HG02623 (cell line): ENCODE measurements around the gene KRTDAP.
"Not testable (repeated sequence)": the region's sequence is repeated elsewhere in the genome, so short reads cannot be mapped to it uniquely, and the experiment has no call there.

Experiments used
- ATAC-seq: cut with Tn5 transposase; IDR thresholded peaks from one replicate; pipeline ENCODE4 v1.9.1; 2021; ENCODE audit warnings: moderate library complexity; ENCODE audit not compliant: unreplicated experiment

Gene KRTDAP

DNA sequence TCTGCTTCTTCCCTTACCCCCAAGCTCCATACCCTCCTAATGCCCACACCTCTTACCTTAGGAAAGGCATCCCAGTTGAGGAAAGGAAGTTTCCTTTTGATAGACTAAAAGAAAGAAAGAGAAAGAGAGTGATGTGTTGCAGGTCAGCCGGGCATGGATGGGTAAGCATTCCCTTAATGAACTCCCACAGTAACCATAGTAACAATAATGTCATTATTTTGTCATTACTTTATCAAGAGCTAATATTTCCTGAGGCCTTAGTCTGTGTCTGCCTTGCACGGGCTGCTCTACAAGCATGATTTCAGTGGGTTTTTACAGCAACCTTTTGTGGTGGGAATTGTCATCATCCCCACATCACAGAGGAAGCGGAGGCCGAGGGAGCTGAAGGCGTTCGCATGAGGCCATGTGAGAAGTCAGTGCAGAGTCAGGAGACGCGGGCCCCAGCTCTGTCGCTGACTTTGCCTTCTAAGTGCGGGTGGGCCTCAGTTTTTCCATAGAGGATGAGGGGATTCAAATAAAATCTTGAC is 2.5 kb downstream of the KRTDAP start:
- no peak for ATAC-seq

GRCh38 chr19:35486268-35486708 is 4.0 kb downstream of the KRTDAP start:
- no peak for ATAC-seq

- ATAC-seq: no peak
Measured at GRCh38 chr19:35484252-35485036, 5.8 kb downstream of the KRTDAP start.

DNA sequence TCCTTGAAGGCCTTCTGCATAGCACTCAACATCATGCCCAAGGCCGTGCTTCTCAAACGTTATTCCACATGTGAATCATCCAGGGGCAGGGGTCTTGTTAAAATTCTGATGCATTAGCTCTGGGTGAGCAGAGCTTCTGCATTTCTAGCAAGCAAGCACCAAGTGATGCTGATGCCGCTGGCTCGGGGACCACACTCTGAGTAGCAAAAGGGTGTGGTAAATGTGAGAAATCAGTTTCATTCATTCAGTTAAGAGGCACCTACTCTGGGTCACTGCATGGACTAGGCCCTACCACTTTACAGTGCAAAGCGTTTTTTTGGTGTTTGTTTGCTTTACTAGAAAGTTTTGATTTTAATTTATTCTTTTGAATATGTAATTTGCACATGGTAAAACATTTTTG is 7.2 kb downstream of the KRTDAP start:
- ATAC-seq: no peak

- ATAC-seq: no peak
Measured at GRCh38 chr19:35478794-35479677, 11.2 kb downstream of the KRTDAP start.

- no peak for ATAC-seq
Measured at GRCh38 chr19:35476149-35476548, 14.1 kb downstream of the KRTDAP start.

DNA sequence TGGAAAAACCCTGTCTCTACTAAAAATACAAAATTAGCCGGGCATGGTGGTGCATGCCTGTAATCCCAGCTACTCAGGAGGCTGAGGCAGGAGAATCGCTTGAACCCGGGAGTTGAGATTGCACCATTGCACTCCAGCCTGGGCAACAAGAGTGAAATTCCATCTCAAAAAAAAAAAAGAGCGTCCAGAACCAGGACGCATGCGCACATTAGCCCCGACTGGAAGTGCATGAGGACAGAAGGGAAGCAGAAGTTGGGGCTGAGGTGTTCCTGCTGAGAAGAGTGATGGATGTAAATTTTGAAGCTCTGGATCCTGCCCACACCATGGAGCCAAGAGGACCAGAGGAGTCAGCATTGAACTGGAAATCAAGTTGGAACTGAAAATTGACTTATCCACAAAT is 15.7 kb downstream of the KRTDAP start:
- ATAC-seq: not testable (repeated sequence)

DNA sequence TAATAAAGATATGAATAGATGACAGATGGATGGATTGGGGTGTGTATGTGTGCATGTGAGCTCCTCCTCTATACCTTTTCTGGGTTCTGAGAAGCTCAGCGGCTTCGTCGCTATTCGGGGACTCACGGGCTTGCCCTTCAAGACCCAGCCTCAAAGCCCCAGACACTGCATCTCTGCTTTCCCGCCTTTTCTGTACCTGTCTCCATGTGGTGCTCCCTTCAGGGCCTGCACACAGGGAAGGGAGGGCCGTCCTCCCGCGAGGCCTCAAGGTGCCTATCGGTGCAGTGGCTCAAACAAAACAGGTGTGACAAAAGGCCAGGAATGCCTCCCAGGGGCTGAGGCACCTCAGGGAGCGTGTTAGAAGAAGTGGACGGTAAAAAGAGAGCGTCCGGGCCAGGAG is 16.2 kb downstream of the KRTDAP start:
- no peak for ATAC-seq

- ATAC-seq: no peak
Measured at GRCh38 chr19:35471946-35472345, 18.3 kb downstream of the KRTDAP start.

- not testable (repeated sequence) for ATAC-seq
Measured at GRCh38 chr19:35471075-35471474, 19.2 kb downstream of the KRTDAP start.

DNA sequence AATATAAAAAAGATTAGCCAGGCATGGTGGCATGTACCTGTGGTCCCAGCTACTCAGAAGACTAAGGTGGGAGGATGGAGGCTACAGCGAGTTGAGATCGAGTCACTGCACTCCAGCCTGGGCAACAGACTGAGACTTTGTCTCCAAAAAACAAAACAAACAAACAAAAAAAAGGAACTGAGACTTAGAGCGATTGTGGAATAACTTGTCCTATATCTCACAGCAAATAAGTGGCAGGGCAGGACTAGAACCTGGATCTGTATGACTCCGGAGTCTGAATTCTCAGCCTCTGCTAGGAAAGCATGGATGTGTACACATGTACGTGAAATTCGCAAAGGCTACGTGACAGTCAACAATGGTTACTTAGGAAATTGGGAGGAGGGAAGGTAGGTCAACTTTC is 20.1 kb downstream of the KRTDAP start:
- ATAC-seq: no peak

DNA sequence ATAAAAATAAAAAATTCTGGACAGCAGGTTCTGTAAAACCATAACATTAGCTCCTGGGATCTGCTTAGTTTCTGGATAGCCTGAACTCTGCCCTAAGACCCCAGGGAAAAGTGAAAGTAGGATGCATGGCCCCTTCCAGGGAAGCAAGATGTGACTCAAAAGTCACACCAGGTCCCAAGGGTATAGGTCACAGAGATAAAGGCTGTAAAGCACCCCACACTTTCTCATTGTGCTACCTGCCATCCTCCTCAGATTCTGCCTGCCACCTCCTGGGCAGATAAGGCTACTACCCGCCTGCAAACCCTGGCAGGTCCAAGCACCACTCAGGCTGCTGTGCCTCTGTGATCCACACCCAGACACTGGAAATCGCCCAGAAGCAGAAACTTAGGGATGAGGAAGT is 21.6 kb downstream of the KRTDAP start:
- ATAC-seq: no peak

DNA sequence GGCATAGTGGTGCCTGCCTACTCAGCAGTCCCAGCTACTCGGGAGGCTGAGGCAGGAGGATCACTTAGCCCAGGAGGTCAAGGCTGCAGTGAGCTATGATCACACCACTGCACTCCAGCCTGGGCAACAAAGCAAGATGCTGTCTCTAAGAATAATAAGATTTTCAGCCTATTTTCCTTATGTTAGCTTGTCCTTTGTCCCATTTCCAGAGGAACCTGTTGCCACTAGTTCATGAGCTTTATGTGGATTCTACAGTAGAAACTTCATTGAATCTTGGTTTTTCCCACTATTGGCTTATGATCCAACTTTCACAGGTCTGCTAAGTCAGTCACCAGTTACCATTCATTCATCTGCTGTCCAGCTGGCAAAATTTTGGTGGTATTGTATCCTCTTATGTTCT is 24.0 kb downstream of the KRTDAP start:
- no peak for ATAC-seq

GRCh38 chr19:35462956-35463355 is 27.3 kb downstream of the KRTDAP start:
- not testable (repeated sequence) for ATAC-seq

GRCh38 chr19:35462476-35462953 is 27.7 kb downstream of the KRTDAP start:
- ATAC-seq: peak; percentile 50

GRCh38 chr19:35461788-35462187 is 28.5 kb downstream of the KRTDAP start:
- not testable (repeated sequence) for ATAC-seq

- no peak for ATAC-seq
Measured at GRCh38 chr19:35461060-35461459, 29.2 kb downstream of the KRTDAP start.

DNA sequence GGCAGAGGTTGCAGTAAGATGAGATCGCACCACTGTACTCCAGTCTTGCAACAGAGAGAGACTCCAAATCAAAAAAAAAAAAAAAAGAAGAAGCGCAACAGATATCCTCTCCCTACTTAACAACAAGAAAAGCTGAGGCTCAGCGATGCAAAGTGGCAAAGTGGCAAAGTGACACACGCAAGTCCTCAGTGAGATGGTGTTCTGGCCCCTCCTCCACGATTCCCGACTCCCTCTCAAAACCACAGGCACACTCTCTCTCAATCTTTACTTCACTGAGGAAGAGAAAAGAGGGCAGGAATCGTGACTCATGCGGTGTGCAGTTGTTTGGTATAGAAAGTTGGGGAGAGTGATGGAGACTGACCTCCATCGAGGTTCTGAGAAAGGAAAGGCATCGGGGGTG is 29.7 kb downstream of the KRTDAP start:
- no peak for ATAC-seq

GRCh38 chr19:35459414-35460082 is 30.7 kb downstream of the KRTDAP start:
- ATAC-seq: no peak

- no peak for ATAC-seq
Measured at GRCh38 chr19:35458731-35459391, 31.4 kb downstream of the KRTDAP start.
